ENCODE data around the gene CTNNBIP1.
A peak's percentile ranks its signal among the peaks of the same experiment; 100 is the strongest.

CTNNBIP1 gene

DNA sequence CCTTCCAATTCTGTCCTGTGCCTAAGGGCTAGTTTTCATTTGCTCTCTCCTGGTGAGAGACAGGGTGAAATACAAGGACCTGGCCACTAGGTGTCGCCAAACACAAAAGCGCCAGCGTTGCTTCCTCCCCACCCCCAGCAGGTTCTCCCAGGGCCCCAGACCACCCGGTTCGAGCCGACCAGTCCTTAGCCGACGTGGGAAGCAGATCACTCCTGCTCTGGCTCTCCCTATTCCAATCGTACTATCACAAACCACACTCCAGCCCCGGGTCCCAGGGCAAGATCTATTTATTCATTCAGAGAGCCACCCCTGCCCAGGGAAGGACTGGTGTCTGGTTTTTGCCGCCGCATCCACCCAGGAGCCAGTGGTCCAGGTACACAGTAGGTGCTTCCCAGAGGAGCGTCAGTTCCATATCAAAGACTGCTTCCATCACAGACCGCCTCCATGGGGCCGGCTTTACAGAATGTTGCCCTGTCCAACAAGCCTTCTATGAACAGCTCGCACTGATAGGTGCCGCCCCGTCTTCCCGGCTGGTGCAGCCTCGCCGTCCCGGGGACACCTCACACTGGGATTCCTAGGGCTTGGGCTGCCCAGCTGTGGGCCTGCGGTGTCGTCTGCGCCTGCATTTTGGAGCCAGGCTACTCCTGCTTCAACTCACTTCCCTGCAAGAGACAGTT lies 35.0 kb downstream of the CTNNBIP1 start:
- DNase-seq: peak; percentile 73

DNA sequence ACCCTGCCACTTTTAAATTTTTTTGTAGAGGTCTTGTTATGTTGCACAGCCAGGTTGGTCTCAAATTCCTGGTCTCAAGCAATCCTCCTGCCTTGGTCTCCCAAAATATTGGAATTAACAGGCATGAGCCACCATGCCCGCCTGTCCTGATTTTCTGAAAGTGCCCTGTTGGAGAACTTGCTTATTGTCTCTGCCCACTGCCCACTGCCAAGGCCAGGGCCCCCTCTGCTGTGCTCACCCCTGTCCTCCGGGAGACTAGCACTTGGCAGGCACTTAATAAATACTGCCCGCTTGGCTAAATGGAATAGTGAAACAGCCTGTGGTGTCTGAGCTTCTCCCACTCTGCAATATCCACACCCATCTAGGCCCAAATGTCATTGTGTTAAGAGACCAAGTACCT lies 35.7 kb downstream of the CTNNBIP1 start:
- no peak for DNase-seq

DNA sequence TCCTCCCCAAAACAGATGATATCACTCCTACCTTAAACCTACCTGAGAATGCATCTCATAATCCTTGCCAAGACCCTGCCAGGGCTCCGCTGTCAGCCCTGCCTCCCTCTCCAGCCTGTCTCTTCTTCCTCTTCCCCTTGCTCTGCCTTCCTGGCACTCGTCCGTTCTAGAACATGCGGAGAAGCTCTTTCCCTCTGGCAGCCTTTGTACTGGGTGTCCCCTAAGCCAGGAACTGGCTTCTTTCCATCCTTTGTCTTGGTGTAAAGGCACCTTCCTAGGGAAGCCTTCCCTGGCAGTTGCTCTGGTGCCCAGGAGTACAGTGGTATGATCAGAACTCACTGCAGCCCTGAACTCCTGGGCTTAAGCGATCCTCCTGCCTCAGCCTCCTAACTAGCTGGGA lies 36.1 kb downstream of the CTNNBIP1 start:
- DNase-seq: no peak

DNA sequence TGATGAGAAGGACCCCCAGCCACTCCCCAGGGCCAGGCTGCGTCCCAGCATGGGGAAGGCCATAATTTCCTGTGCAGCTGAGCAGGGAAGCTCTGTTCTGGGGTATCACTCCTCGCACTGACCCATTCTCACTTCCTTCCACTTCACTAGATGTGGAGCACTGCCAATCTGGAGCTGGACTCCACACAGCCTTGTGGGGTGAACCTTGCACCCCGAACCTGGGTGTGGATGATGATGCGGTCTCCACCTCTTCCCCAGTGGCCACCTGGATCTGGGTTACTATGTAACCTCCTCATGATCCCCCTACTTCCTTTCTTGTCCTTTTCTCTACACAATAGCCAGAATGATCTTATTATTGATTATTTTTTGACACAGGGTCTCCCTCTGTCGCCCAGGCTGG lies 36.7 kb downstream of the CTNNBIP1 start:
- no peak for DNase-seq

DNA sequence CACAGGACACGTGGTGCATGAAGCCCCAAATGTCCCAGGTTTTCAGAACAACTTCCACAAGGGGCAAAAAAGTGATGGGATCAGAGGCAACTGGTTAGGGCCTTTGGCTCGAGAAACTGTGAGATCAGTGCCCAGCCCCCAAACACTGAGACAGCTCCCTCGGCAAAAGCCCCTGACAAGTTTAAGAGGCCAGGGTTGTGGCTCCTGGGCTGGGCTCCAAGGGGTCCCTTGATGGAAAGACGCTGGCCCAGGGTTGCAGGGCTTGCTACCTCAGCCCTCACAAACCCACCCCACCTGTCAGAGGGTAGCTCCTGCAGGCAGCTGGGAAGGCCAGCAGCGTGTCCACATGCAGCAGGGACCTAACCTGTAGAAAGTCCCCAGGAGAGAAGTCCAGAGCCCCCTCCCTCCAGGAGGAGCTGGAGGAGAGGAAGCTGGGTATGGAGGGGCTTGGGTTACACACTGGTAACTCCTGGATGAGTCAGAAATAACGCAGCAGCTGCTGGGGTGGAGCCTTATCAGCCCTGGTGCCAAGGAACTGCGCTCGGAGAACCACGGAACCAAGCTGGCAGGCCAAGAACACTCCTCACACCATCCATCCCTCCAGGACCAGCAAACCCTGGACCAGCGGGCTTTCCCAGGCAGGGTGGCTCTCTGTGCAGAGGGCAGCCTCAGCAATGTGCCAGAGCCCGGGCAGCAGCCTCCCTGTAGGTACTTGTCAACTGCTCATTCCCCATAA lies 37.5 kb downstream of the CTNNBIP1 start:
- DNase-seq: no peak

DNA sequence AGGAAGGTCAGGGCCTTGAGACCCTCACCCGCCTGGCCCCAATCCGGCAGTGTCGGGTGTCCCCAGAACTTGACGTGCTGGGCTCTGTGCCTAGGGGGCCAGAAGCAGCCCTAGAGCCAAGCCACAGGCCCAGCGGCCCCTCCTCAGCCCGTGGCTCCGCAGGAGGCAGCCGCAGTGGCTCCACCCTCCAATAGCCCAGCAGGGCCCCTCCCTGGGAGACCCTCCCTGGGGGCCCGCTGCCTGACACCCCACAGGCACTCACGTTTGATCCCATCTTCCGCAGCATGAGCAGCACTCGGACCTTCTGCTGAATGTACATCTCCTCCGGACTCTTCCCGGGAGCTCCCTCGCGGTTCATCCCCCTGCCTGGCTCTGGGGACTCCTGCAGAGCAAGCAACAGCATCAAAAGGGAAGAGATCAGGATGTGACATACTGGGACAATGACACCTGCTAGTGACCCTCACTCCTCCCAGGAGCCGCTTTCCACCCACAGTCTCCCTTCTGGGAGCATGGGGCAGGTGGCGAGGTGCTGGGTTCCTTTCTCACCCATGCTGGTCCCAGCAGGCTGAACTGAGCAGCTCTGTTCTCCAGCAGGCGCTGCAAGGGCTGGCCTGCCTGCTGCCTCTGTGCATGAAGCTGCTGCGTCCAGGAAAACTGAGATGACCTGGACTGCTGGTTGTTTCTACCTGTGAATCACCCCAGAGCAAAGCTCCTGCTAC lies 38.2 kb downstream of the CTNNBIP1 start:
- no peak for DNase-seq

DNA sequence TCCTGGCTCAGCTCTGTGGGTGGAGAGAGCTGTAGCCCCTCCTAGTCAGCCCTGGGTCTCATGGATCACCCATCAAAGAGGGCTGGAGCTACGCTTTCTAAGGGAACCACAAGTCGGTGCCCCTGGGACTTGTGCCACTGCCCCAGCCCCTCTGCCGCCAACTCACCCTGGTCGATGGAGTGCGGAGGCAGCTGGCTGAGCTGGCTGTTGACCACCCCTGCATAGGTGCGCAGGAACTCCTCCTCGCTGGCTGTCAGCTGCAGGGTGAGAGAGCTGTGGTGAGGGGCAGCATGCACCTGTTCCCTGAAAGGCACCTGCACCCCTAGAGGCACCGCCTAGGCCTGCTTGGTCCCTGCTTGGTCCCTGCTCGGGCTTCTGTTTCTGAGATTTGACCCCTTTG lies 39.0 kb downstream of the CTNNBIP1 start:
- no peak for DNase-seq

DNA sequence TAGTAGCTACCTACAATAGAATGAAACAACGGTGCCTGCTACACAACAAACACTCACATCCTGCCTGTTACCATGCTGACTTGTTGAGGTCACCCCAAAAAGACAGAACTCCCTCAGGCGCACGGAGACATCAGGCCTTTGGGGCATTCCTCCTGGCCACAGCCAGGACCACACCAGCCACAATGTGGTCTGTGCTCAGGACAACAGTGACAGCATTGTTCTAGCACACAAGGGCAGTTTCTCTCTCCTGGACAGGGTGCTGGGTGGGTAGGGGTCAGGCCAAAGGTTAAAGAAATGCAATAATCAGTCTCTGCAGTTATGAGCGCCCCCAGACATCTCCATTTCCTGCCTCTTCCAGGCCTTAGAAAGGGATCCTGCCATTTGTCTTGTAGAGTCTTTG lies 39.5 kb downstream of the CTNNBIP1 start:
- no peak for DNase-seq

DNA sequence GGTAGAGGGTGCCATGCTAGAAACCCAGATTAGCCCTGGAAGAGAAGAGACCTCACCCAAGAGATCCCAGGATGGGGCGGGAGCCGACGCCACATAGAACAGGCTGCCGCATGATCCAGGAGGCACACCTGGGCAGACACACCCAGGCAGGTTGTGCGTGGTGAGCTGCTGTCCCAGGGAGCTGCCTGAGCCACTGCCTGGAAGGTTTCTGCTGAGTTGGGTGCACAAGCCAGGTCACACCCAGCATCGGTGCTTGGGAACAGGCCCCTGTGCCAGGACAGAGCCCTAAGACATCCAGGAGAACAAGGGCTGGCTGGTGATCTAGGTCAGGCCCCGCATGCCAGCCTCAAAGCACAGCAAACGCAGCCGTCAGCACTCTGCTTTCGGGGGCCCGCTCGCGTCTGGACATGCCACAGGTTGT lies 40.2 kb downstream of the CTNNBIP1 start:
- no peak for DNase-seq

DNA sequence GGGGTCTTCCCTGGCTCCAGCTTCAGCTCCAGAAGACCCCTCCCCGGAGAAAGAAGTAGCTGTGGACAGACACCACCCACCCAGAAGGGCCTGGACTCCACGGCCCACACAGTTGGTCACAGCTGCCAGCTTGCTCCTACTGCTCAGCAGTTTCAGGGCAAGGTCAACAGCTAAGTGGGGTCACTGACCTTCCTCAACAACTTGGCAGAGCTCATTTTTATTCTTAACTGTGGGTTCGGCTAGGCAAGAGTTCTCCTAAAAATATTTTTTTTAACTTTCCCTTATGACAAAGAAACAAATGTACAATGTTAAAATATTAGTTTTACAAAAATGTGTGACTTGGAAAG lies 41.9 kb downstream of the CTNNBIP1 start:
- no peak for DNase-seq

DNA sequence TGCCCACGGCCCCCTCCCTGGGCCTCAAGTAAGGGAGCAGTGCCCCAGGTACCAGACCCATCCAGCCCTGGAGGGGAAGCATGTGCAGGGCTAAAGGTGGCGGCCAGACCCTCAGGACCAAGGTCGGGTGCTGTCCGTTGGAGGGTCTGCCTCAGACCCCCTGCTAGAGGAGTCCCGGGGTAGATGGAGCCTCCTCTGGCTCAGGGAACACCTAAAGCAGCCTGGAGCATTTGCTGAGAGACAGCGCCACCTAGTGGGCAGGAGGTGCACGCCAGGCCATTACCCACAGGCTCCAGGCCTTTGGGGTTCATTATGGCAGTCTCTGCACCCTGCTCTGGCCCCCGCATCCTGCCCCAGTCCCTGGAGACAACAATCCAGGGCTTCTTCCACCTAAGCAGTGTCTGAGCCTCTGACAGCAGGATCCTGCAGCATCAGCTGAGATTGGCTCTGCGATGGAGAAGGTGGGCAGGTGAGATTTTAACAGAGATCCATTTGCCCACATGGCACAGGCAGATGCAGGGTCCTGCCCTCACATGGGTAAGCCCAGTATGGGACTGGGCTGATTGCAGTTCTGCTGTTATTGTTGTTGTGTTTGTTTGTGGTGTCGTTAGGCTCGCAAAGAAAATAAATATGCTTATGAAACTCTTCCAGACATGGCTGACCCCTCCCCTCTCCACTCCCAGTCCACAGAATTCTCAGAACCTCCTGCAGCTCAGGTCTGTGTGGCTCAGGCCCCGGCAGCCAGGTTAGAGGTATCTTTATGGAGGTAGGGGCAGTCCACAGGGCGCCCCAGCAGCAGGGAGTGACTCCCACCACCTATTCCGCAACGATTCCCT lies 42.4 kb downstream of the CTNNBIP1 start:
- peak; percentile 77 for DNase-seq

DNA sequence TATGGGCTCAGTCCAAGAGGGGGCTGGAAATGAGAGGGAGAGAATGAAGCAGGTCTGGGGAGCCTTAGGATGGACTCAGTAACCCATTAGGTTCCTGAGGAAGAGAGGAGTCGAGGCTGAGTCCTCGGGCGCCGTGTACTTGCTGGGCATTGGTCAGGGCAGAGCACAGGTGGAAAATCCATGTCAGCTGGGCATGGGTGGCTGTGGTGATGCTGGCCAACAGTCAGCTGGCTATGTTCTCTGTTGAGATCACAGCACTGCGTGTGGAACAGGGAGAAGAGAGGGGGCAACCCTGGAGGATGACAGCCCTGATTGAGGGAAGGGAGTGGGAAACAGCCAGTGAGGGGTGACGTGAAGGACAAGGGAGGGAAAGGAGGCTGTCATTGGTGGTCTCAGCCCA lies 43.2 kb downstream of the CTNNBIP1 start:
- DNase-seq: no peak

DNA sequence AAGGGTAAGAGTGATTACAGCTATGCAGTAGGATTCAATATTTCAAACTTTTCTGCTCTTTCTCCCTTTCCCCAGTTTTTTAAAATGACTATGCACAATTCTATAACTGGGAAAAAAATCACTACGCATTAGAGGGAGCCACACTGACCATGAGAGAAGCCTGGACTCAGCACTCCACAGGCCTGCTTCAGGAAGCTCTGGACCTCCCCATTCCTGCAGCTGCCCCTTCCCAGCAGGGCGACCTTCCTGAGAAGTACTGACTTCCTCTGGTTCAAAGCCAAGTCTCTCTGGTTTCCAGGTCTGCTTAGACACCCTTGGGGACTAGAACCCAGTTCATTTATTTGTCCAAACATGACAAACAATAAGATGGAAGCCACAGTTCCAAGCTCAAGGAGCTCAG lies 44.3 kb downstream of the CTNNBIP1 start:
- no peak for DNase-seq

DNA sequence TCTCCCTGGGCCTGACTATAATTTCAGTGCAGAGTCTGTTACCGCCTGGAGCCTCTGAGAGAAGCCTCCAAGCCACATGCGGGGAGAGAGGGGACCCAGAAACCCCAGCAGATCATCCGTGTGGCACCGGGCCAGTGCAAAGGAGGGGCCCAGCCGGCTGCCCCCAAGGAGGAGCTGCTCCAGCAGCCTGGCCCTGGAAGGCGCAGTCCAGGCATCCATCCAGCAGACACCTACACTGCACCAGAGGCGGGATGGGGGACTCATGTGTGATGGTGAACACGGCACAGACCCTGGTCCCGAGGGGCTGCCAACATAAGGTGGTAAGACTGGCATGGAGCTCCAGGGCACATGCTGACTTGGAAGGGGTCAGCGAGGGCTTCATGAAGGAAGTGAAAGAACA lies 46.7 kb downstream of the CTNNBIP1 start:
- no peak for DNase-seq

DNA sequence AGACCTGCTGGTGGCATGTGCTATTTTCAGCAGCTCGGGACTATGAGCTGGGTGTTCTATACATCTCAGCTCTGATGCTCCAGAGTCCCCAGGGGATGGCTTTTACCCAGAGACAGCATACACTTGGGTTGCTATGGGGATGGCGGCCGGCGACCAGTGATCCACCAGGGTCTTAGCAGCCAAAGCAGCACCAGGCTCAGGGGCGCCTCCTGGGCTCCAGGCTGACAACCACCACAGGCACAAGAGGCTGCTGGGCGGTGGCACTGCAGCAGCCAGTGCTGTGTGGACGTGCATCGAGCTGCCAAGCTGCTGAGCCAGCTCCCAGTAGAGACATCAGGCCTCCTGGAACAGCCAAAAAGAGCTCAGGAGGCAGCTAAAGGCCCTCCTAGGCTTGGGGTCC lies 48.7 kb downstream of the CTNNBIP1 start:
- DNase-seq: no peak

DNA sequence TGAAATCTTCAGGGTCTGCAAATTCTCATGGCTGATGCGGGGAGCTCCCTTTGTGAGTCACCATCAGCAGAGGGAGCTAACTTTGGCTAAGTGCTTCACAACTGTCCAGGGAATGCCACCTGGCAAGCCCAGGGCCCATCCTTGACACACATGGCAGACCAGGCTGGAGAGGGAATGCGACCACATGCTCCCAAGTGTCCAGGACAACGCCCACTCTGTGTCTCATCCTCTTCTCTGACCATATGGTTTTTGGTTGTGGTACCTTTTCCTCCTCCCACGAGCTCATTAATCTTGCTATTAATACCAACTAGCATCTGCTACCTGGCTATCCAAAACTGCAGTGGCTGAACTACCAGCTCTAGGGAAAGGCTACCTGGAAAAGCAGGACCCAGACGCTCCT lies 49.2 kb downstream of the CTNNBIP1 start:
- no peak for DNase-seq

DNA sequence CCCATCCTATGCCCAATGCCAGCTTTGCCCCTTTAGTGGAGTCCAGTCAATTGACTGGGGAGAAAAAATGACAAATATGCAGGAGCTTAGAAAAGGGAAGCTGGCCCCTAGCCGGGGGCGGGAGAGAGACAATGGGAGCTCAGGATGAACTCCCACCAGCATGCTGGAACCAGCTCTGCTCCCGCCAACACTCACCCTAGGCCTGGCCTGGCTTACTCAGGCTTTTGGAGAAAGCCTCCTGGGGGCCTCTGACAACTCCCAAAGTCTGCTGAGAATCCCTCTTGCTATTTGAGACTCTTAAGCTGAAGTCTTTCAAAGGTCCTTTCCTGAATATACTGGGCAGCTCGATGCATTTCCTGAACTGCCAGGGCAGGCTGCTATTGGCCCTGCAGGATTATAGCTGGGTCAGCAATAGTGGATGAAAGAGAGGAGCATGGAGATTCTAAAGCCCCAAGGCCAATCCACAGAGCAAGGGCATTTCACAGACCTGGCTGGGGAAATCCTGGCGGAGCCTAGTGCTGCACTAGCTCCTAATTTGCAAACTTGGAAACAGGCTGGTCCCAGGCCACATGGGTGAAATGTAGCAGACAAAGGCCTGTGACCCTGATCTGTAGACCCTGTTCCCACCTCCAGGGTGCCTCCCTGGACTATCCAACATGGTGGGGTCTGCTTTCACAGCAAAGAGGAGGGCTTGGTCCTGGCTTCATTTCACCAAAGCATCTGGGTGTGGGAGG lies 50.6 kb downstream of the CTNNBIP1 start:
- DNase-seq: no peak

DNA sequence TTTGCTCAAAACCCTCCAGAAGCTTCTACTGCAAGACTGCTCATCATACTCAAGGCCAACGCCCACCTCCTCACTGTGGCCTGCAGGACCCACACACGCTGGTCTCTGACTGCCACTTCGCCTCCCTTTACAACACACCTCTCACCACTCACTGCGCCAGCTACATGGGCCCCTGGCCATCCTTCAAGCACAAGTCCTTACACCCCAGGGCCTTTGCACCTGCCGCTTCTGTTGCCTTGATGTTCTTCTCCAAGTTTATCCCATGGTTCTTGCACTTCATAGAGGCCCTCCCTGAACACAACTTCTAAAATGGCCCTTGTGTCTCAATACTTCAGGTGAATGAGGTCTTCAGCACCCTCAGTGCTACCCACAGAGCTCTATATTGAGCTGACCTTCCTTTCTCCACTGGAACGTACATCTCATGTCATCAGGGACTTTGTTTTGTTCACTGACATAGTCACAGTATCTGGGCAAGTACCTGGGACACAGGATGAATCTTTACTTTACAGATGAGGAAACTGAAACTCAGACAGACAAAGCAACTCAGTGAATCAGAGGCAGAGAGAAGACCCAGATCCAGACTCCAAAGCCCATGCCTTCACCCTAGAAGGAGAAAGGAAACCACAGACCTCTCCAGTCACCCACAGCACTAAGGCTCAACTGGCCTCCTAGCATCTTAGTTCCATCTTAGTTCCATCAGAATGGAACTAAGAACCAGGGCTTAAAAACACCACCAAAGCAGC lies 51.6 kb downstream of the CTNNBIP1 start:
- no peak for DNase-seq

DNA sequence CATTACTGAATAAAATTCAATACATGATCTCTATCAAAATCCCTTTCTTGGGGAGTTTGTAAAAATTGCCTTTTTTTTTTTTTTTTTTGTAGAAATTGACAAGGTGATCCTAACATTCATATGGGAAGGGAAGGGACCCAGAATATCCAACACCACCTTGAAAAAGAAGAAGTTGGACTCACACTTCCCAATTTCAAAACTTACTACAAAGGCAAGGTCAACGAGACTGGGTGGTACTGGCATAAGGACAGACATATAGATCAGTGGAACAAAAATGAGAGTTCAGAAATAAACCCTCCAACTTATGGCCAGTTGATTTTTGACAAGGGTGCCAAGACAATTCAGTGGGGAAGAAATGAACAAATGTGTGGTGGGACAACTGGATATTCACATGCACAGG lies 54.9 kb downstream of the CTNNBIP1 start:
- DNase-seq: no peak

DNA sequence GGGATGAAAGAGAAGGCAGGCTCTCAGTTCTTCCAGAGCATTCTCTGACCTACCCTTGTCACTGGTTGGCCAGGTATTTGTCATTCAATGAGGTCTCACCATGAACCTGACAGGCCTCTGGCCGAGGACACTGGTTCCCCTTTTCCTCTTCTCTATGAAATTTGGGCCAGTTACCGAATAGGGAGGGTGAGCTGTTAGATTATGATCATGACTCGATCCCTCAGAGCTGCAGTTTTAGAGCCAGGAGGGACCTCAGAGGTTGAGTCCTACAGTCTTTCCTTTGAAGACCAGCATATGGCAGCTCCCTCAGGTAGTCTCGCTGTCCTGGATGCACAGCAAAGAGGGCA lies 56.8 kb downstream of the CTNNBIP1 start:
- DNase-seq: no peak

DNA sequence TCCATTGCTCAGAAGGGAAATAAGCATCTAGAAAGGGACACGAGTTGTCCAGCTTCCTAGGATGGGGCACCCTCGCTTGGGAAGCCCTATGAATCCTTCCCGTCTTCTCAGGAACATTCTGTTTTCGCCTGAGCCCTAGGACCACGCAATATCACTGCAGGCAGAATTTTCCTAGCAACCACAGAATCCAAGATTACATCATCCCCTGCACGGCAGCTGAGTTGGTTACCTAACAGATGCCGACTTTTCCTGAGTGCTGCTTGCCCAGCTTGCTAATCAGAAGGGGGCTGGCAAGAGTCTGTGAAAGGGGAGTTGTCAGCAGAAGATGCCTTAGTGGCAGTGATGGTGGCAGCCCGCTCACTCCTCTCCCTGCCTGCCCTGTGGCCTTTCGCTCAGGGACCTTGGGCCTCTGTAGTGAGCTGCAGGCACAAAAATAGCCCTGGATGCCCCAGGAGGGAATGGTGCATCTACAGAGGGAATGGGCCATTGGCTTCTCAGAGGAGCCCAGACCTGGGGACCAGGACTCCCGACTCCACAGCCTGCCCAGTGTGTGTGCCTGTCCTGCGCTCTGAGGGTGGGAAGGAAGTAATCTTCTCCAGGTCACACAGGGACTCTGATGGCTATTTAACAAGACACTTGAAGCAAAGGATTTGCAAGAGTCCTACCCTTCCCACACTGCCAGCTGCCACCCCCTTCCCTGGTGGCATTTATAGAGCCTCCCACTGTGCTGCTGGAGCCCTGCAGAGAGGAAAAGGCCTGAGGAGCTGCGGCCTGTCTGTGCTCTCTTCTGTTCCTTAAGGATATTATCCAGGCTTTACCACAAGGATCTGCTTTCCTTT lies 57.4 kb downstream of the CTNNBIP1 start:
- DNase-seq: no peak

All from CD4-positive, alpha-beta T cell treated with Interleukin-15 for 1 hour (primary cell).